Mammary epithelial cell (primary cell): ENCODE data around the gene ATRNL1.

Experiments used
- EZH2 ChIP-seq: IDR thresholded peaks from 2 replicates; pipeline ENCODE4 v1.6.1; 2012; ENCODE audit warnings: low read length, inconsistent platforms, borderline replicate concordance
- TF ChIP-seq, protein P1 (sequence below), 2 donors: IDR thresholded peaks in 1 of 2; conservative IDR thresholded peaks in 1 of 2; 2 replicates each; pipeline ENCODE4 v1.5.1; 2011 to 2012; ENCODE audit warnings: inconsistent platforms in 2 of 2, low read length in 2 of 2, mild to moderate bottlenecking in 2 of 2, control low read depth in 1 of 2, low read depth in 1 of 2; ENCODE audit not compliant: insufficient read depth in 1 of 2; ENCODE audit errors: extremely low read depth in 1 of 2

- TF ChIP-seq, protein P1, sequence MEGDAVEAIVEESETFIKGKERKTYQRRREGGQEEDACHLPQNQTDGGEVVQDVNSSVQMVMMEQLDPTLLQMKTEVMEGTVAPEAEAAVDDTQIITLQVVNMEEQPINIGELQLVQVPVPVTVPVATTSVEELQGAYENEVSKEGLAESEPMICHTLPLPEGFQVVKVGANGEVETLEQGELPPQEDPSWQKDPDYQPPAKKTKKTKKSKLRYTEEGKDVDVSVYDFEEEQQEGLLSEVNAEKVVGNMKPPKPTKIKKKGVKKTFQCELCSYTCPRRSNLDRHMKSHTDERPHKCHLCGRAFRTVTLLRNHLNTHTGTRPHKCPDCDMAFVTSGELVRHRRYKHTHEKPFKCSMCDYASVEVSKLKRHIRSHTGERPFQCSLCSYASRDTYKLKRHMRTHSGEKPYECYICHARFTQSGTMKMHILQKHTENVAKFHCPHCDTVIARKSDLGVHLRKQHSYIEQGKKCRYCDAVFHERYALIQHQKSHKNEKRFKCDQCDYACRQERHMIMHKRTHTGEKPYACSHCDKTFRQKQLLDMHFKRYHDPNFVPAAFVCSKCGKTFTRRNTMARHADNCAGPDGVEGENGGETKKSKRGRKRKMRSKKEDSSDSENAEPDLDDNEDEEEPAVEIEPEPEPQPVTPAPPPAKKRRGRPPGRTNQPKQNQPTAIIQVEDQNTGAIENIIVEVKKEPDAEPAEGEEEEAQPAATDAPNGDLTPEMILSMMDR (conservative IDR thresholded peaks at IDR 0.05 in 1 of 2, IDR thresholded peaks at IDR 0.05 in 1 of 2; ENCODE audit: extremely low read depth in 1 of 2, insufficient read depth in 1 of 2, low read depth in 1 of 2, low read length in 2 of 2): no peak
- TF ChIP-seq EZH2: no peak
Observed at GRCh38 chr10:115849197-115849596, 756.0 kb downstream of the ATRNL1 start.
